Left lung (tissue), 10 donors: Measurements from ENCODE around the gene SLC22A23. TPM values are rescaled to one million over a fixed set of nuclear protein-coding genes. Genes with fewer than 3 reads are reported as not detected.
A peak's percentile ranks its signal among the peaks of the same experiment; 100 is the strongest.

Experiments
- ATAC-seq: fragments of 200-7000 bp; cut with Tn5 transposase; one replicate; pipeline ENCODE4 v1.9.1; 2020; ENCODE audit warnings: moderate library complexity
- DNase-seq, 4 donors: peaks; one replicate each; pipeline ENCODE4 v3.0.0-alpha.2; 2013 to 2020
- H3K27ac ChIP-seq, 2 donors: fragments of 200-600 bp; sonication (generic) in 1 of 2; one replicate each; pipeline versions ENCODE4 v1.5.0 to v1.8.0; 2020 to 2021
- H3K27me3 ChIP-seq, 2 donors: fragments of 200-600 bp; sonication (generic) in 1 of 2; one replicate each; pipeline versions ENCODE4 v1.5.0 to v1.8.0; 2020 to 2021
- H3K36me3 ChIP-seq, 2 donors: fragments of 200-600 bp; sonication (generic) in 1 of 2; one replicate each; pipeline versions ENCODE4 v1.5.0 to v1.8.0; 2020 to 2021
- H3K4me1 ChIP-seq, 2 donors: fragments of 200-600 bp; one replicate each; pipeline ENCODE4 v1.8.0; 2021
- H3K4me3 ChIP-seq, 2 donors: fragments of 200-600 bp; sonication (generic) in 1 of 2; one replicate each; pipeline versions ENCODE4 v1.5.0 to v1.8.0; 2020 to 2021; ENCODE audit warnings: mild to moderate bottlenecking in 1 of 2
- H3K9me3 ChIP-seq, 2 donors: fragments of 200-600 bp; sonication (generic) in 1 of 2; one replicate each; pipeline versions ENCODE4 v1.5.0 to v1.8.0; 2020 to 2021
- intact Hi-C, 2 donors: fragments of 100-400 bp; cut with DNase I; formaldehyde crosslinking; loops; one replicate each; pipeline versions ENCODE4 v1.11.2 to v1.14.2; 2022
- polyA plus RNA-seq, 6 donors: library from polyadenylated mRNA; unstranded; fragments of 120-200 nt; gene quantifications; one replicate each; pipeline ENCODE4 v1.2.1, GENCODE V29; 2013; ENCODE audit not compliant: insufficient read length in 6 of 6
- total RNA-seq, 2 donors: library from RNA; stranded (reverse); fragmentation: NEBNext Ultra II Directional; extraction: Animal tissue kit (Norgen Biotek cat#: 25700); gene quantifications; one replicate each; pipeline ENCODE4 v1.2.1, GENCODE V29; 2021
- TF ChIP-seq, protein P1 (sequence below), 2 donors: fragments of 200-600 bp; sonication (generic) in 1 of 2; IDR thresholded peaks; one replicate each; pipeline versions ENCODE4 v1.5.0 to v1.8.0; 2021; ENCODE audit warnings: antibody characterized with exemption in 2 of 2
- donor health status: DM: no; HTN: yes; CAD: no.
- donor health status: DM: no; HTN: no; CAD: no.

The SLC22A23 gene
- total and polyA plus RNA-seq, 8 donors = 19.7 to 31.2 (median 23.9) TPM

DNA sequence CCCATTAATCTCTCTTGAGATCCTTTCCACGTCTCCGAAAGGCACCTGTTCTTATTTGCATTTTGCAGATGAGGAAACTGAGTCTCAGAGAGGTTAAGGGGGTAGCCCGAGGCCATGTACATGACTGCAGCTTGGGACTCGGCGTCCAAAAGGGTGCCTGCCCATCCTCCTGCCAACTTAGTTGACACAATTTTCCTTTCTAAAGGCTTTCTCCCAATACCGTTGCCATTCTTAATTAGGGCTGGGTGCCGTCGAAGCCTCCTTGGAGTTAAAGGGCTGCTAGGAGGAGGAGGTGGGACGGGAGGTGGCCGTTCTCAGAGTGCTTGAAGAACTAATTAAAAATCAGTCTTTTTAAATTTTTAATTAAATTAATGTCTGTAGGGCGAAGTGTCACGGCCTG, 198.6 kb downstream of the SLC22A23 start:
- H3K4me1 ChIP-seq = peaks cover 5 to 37% of the 10 kb centered on the region in 2 donors
- peaks cover 0 to 3% of the 10 kb centered on the region in 2 donors for H3K27me3 ChIP-seq
- H3K9me3 ChIP-seq = peaks cover 0 to 3% of the 10 kb centered on the region in 2 donors
- DNase-seq = no peak
- ATAC-seq = no peak
- TF ChIP-seq, protein P1, sequence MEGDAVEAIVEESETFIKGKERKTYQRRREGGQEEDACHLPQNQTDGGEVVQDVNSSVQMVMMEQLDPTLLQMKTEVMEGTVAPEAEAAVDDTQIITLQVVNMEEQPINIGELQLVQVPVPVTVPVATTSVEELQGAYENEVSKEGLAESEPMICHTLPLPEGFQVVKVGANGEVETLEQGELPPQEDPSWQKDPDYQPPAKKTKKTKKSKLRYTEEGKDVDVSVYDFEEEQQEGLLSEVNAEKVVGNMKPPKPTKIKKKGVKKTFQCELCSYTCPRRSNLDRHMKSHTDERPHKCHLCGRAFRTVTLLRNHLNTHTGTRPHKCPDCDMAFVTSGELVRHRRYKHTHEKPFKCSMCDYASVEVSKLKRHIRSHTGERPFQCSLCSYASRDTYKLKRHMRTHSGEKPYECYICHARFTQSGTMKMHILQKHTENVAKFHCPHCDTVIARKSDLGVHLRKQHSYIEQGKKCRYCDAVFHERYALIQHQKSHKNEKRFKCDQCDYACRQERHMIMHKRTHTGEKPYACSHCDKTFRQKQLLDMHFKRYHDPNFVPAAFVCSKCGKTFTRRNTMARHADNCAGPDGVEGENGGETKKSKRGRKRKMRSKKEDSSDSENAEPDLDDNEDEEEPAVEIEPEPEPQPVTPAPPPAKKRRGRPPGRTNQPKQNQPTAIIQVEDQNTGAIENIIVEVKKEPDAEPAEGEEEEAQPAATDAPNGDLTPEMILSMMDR (IDR thresholded peaks at IDR 0.05) = no peak
- peaks cover 0 to 3% of the 10 kb centered on the region in 2 donors for H3K36me3 ChIP-seq
- H3K4me3 ChIP-seq = peak overlapping the region; percentile 82 to 100
- intact Hi-C loops = loop anchor here in 1 of 2 donors (10.0 kb wide), 1 partner anchor 123 kb away; no protein-coding TSS in a partner anchor
- peak overlapping the region in 1 of 2 donors; percentile 80 for H3K27ac ChIP-seq

DNA sequence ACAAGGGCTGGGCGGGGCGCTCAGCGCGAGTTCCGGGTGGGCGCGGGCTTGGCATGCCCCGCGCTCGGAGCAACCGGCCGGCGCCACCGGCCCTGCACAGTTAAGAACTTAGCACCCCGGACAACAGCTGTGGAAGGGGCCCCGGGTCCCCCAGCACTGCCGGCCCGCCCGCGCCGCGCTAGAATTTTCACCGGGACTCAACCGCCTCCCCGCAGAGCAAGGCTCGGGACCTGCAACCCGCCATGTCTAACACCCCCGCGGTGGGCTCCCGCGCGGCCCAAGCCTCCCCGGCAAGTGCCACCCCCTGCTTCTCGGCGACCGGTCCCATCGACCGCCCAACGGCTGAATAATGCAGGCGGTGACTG, 203.3 kb downstream of the SLC22A23 start:
- Histone ChIP-seq H3K4me3 (no peak overlapping the region), H3K9me3 (peaks cover 0 to 3% of the 10 kb centered on the region in 2 donors), H3K27me3 (peaks cover 0 to 20% of the 10 kb centered on the region in 2 donors), H3K27ac (no peak overlapping the region), H3K36me3 (no peaks in the 10 kb centered on the region), H3K4me1 (peaks cover 0 to 12% of the 10 kb centered on the region in 2 donors)
- DNase-seq = no peak
- ATAC-seq = no peak
- intact Hi-C loops = loop anchor here in 1 of 2 donors (10.0 kb wide), 1 partner anchor 119 kb away; no protein-coding TSS in a partner anchor
- TF ChIP-seq, protein P1 (IDR thresholded peaks at IDR 0.05) = no peak

DNA sequence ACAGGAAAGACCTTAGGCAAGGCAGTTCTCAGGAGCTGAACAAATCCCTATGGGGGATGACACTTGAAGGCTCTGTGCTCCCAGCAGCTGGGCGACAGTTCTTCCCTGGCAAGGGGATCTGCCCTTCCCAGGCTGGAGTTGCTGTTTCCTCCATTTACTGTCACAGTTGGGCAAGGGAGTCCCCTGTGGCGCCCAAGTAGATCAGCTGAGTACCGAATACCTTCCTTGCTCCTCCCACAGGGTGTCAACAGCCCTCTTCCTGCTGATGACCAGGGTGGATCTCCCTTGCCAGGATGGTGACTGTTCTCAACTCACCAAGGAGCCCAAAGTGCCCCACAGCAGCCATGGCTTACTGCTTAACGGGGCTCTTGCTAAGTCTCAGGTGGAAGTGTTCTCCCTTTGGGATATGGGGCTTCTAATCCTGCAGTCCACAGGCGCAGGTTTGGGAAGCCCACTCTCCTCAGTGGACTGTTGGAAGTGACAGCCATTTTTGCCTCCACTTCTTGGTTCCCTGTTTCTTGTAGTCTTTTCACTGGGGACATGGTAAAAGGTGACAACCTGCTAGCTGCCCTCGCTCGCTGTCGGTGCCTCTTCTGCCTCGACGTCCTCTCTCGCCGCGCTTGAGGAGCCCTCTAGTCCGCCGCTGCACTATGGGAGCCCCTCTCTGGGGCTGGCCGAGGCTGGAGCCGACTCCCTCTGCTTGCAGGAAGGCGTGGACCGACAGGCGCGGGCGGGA, 203.8 kb downstream of the SLC22A23 start:
- TF ChIP-seq, protein P1 (IDR thresholded peaks at IDR 0.05) = no peak
- peaks cover 0 to 26% of the 10 kb centered on the region in 2 donors for H3K27me3 ChIP-seq
- no peak overlapping the region for H3K27ac ChIP-seq
- peaks cover 0 to 8% of the 10 kb centered on the region in 2 donors for H3K4me1 ChIP-seq
- intact Hi-C loops = loop anchor here in 1 of 2 donors (10.0 kb wide), 1 partner anchor 118 kb away; no protein-coding TSS in a partner anchor
- ATAC-seq (no peak), DNase-seq (no peak)
- H3K9me3 ChIP-seq = peaks cover 0 to 3% of the 10 kb centered on the region in 2 donors
- no peaks in the 10 kb centered on the region for H3K36me3 ChIP-seq
- H3K4me3 ChIP-seq = no peak overlapping the region

DNA sequence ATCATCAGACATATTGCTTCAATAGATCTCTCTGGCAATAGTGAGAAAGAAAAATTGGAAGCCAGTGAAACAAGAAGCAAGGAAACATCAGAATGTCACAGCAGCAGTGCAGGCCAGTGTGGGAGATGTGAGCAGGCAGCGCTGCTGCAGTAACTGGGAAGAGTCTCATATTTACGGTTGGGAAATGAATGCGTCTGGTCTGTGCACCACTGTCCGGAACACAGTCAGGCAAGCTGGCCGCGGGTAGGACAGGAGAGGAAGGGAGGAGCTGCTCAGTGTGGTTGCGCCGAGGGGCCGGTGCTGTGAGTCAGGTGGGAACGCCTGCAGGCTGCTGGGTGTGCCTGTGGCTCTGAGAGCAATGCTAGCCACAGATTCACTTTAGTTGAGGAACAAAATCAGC, 204.5 kb downstream of the SLC22A23 start:
- no peak for DNase-seq
- TF ChIP-seq, protein P1 (IDR thresholded peaks at IDR 0.05) = no peak

More for the DNA sequence above, 204.5 kb downstream of the SLC22A23 start:
- no peak for ATAC-seq
- Histone ChIP-seq H3K4me1 (peaks cover 0 to 8% of the 10 kb centered on the region in 2 donors), H3K4me3 (no peak overlapping the region), H3K9me3 (peaks cover 0 to 3% of the 10 kb centered on the region in 2 donors), H3K27ac (no peak overlapping the region), H3K36me3 (no peaks in the 10 kb centered on the region), H3K27me3 (peaks cover 0 to 29% of the 10 kb centered on the region in 2 donors)
- intact Hi-C loops = loop anchor here in 1 of 2 donors (10.0 kb wide), 1 partner anchor 118 kb away; no protein-coding TSS in a partner anchor
